H9 (cell line): Measurements from ENCODE around the gene DNTT. TPM values are rescaled to one million over a fixed set of nuclear protein-coding genes. Genes with fewer than 3 reads are reported as not detected.

Experiments
- DNase-seq: peaks from one replicate; pipeline ENCODE4 v3.0.0-alpha.2; 2017
- H2AFZ ChIP-seq: one replicate; pipeline ENCODE4 v1.6.1; 2013; ENCODE audit warnings: mild to moderate bottlenecking, low read length, control low read depth, moderate library complexity
- H2AK5ac ChIP-seq: 2 replicates; pipeline ENCODE4 v1.6.1; 2013; ENCODE audit warnings: low read length, control low read depth, mixed read lengths; ENCODE audit not compliant: insufficient read length
- H2BK120ac ChIP-seq: one replicate; pipeline ENCODE4 v1.6.1; 2013; ENCODE audit warnings: low read depth, mild to moderate bottlenecking, low read length, control low read depth, inconsistent platforms; ENCODE audit not compliant: poor library complexity, severe bottlenecking
- H2BK12ac ChIP-seq: 2 replicates; pipeline ENCODE4 v1.6.1; 2013; ENCODE audit warnings: low read length, control low read depth, mixed read lengths, low read depth; ENCODE audit not compliant: insufficient read length
- H2BK15ac ChIP-seq: 2 replicates; pipeline ENCODE4 v1.6.1; 2013; ENCODE audit warnings: low read depth, low read length, control low read depth
- H2BK20ac ChIP-seq: one replicate; pipeline ENCODE4 v1.6.1; 2013; ENCODE audit warnings: low read depth, mild to moderate bottlenecking, low read length, control low read depth, inconsistent platforms; ENCODE audit not compliant: poor library complexity, severe bottlenecking
- H2BK5ac ChIP-seq: 2 replicates; pipeline ENCODE4 v1.6.1; 2013; ENCODE audit warnings: low read length, control low read depth, mixed read lengths; ENCODE audit not compliant: insufficient read length
- H3K14ac ChIP-seq: 2 replicates; pipeline ENCODE4 v1.6.1; 2013; ENCODE audit warnings: low read length, control low read depth; ENCODE audit not compliant: insufficient read depth
- H3K18ac ChIP-seq: 2 replicates; pipeline ENCODE4 v1.6.1; 2013; ENCODE audit warnings: low read depth, mild to moderate bottlenecking, mixed read lengths, low read length, control low read depth; ENCODE audit not compliant: insufficient read length
- H3K23ac ChIP-seq: 2 replicates; pipeline ENCODE4 v1.6.1; 2013; ENCODE audit warnings: low read length, control low read depth, mixed read lengths, low read depth; ENCODE audit not compliant: insufficient read length
- H3K23me2 ChIP-seq: 2 replicates; pipeline ENCODE4 v1.6.1; 2013; ENCODE audit warnings: low read depth, mild to moderate bottlenecking, mixed read lengths, low read length, control low read depth; ENCODE audit not compliant: insufficient read length, poor library complexity, severe bottlenecking
- H3K27ac ChIP-seq: 2 replicates; pipeline ENCODE4 v1.5.1; 2013; ENCODE audit warnings: low read length, control low read depth, mixed read lengths, low read depth; ENCODE audit not compliant: insufficient read length
- H3K27me3 ChIP-seq: 2 replicates; pipeline ENCODE4 v1.6.1; 2013; ENCODE audit warnings: low read length, control low read depth, inconsistent platforms; ENCODE audit not compliant: insufficient read depth
- H3K4ac ChIP-seq: 2 replicates; pipeline ENCODE4 v1.6.1; 2013; ENCODE audit warnings: low read depth, mild to moderate bottlenecking, control low read depth, inconsistent platforms, low read length, moderate library complexity
- H3K4me1 ChIP-seq: 2 replicates; pipeline ENCODE4 v1.6.1; 2013; ENCODE audit warnings: low read length, control low read depth, inconsistent platforms; ENCODE audit not compliant: insufficient read depth
- H3K4me2 ChIP-seq: 2 replicates; pipeline ENCODE4 v1.6.1; 2013; ENCODE audit warnings: low read length, control low read depth, mixed read lengths; ENCODE audit not compliant: insufficient read length, insufficient read depth
- H3K56ac ChIP-seq: 2 replicates; pipeline ENCODE4 v1.6.1; 2013; ENCODE audit warnings: low read depth, mild to moderate bottlenecking, mixed read lengths, low read length, control low read depth; ENCODE audit not compliant: insufficient read length
- H3K79me1 ChIP-seq: 2 replicates; pipeline ENCODE4 v1.6.1; 2013; ENCODE audit warnings: low read depth, mild to moderate bottlenecking, moderate library complexity, low read length, control low read depth, inconsistent platforms; ENCODE audit not compliant: insufficient read depth, poor library complexity, severe bottlenecking
- H3K79me2 ChIP-seq: 2 replicates; pipeline ENCODE4 v1.6.1; 2013; ENCODE audit warnings: low read length, control low read depth, inconsistent platforms; ENCODE audit not compliant: insufficient read depth
- H3K9ac ChIP-seq: 2 replicates; pipeline ENCODE4 v1.6.1; 2013; ENCODE audit warnings: low read length, control low read depth, mixed read lengths; ENCODE audit not compliant: insufficient read length; ENCODE audit errors: extremely low read depth
- H3K9me3 ChIP-seq: one replicate; pipeline ENCODE4 v1.6.1; 2013; ENCODE audit warnings: low read depth, low read length, inconsistent platforms; ENCODE audit not compliant: control insufficient read depth
- H3T11ph ChIP-seq: one replicate; pipeline ENCODE4 v1.6.1; 2013; ENCODE audit warnings: mild to moderate bottlenecking, low read length, control low read depth, inconsistent platforms
- H4K20me1 ChIP-seq: one replicate; pipeline ENCODE4 v1.6.1; 2013; ENCODE audit not compliant: control insufficient read depth, insufficient read length, insufficient read depth
- H4K5ac ChIP-seq: 2 replicates; pipeline ENCODE4 v1.6.1; 2013; ENCODE audit warnings: low read depth, mild to moderate bottlenecking, mixed read lengths, low read length, control low read depth; ENCODE audit not compliant: insufficient read length
- H4K8ac ChIP-seq: replicated peaks from 2 replicates; pipeline ENCODE4 v1.6.1; 2013; ENCODE audit warnings: low read length, control low read depth, mixed read lengths, low read depth; ENCODE audit not compliant: insufficient read length
- H4K91ac ChIP-seq: 2 replicates; pipeline ENCODE4 v1.6.1; 2013; ENCODE audit warnings: low read depth, mild to moderate bottlenecking, moderate library complexity, mixed read lengths, low read length, control low read depth; ENCODE audit not compliant: insufficient read length
- H3K27ac Mint-ChIP-seq, 3 experiments: 2 replicates in 2 of 3; 3 replicates in 1 of 3; pipeline ENCODE4 v1.8.0; 2020 to 2021; ENCODE audit warnings: mixed read lengths in 3 of 3, mild to moderate bottlenecking in 1 of 3, moderate library complexity in 1 of 3
- H3K27me3 Mint-ChIP-seq: 2 replicates; pipeline ENCODE4 v1.8.0; 2021; ENCODE audit warnings: low read depth, mild to moderate bottlenecking, moderate library complexity, mixed read lengths
- H3K36me3 Mint-ChIP-seq, 3 experiments: 2 replicates in 2 of 3; 3 replicates in 1 of 3; pipeline ENCODE4 v1.8.0; 2020 to 2021; ENCODE audit warnings: low read depth in 3 of 3, mixed read lengths in 3 of 3; ENCODE audit not compliant: insufficient read depth in 1 of 3
- H3K4me1 Mint-ChIP-seq, 2 experiments: 2 replicates each; pipeline ENCODE4 v1.8.0; 2020; ENCODE audit warnings: mixed read lengths in 2 of 2
- H3K4me3 Mint-ChIP-seq, 2 experiments: 2 replicates in 1 of 2; 3 replicates in 1 of 2; pipeline ENCODE4 v1.8.0; 2020 to 2021; ENCODE audit warnings: mild to moderate bottlenecking in 2 of 2, mixed read lengths in 2 of 2, moderate library complexity in 1 of 2
- H3K9me3 Mint-ChIP-seq, 2 experiments: 2 replicates in 1 of 2; 3 replicates in 1 of 2; pipeline ENCODE4 v1.8.0; 2020; ENCODE audit warnings: mild to moderate bottlenecking in 2 of 2, mixed read lengths in 2 of 2, moderate library complexity in 1 of 2
- WGBS: extraction: QIAGEN DNeasy Blood & Tissue Kit; methylation state at CpG from one replicate; pipeline ENCODE4 v1.1.7; 2013; ENCODE audit warnings: missing lambda C conversion rate, low lambda C conversion rate, mixed read lengths; ENCODE audit not compliant: insufficient read length; ENCODE audit errors: extremely low coverage; 5-methylcytosine and 5-hydroxymethylcytosine counted together
- total RNA-seq: library from RNA; stranded (reverse); gene quantifications from 2 replicates; pipeline ENCODE4 v1.2.1, GENCODE V29; 2021
- TF ChIP-seq, protein P1 (sequence below): fragments of 200-600 bp; sonication (generic); conservative IDR thresholded peaks from 3 replicates; pipeline ENCODE4 v1.8.0; 2021; ENCODE audit warnings: antibody characterized with exemption, mild to moderate bottlenecking

DNTT gene
- total RNA-seq, 1 experiment from 2014 or later = not detected

DNA sequence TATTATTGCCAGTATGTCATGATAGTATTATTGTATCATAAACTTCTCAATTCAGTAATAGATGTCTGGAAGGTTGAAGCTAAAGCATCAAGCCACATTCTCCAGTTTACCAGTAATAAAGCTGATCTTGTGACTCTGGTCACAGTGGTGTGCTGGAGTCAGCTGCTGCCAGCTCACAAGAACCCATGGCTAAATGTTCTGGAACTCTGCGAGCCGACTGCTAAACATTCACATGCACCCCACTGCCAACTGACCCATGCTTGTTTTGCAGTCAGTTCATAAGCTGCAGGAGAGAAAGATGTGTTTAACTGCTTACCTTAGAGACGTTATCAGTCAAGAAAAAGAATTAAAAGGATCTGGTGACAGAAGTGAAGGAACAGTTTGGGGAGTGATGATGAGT lies 5.9 kb upstream of the DNTT start:
- Histone ChIP-seq H3K23ac (no peak overlapping the region), H3K79me1 (no peaks in the 10 kb centered on the region), H3K4me1 (peaks cover 2% of the 10 kb centered on the region; the same call in 1 of the 2 replicates), H4K20me1 (no peaks in the 10 kb centered on the region), H3K27ac (no peak overlapping the region), H3K18ac (no peak overlapping the region), H3K27me3 (no peaks in the 10 kb centered on the region), H3T11ph (no peak overlapping the region), H3K9ac (no peak overlapping the region), H3K23me2 (no peaks in the 10 kb centered on the region), H2BK120ac (no peak overlapping the region), H4K91ac (no peak overlapping the region), H2BK12ac (no peak overlapping the region), H2BK15ac (no peak overlapping the region), H2AK5ac (no peak overlapping the region), H3K14ac (no peak overlapping the region), H4K5ac (no peak overlapping the region), H3K9me3 (no peaks in the 10 kb centered on the region), H2BK20ac (no peak overlapping the region), H3K4me2 (no peak overlapping the region), H3K4ac (no peak overlapping the region), H3K79me2 (no peaks in the 10 kb centered on the region), H2BK5ac (no peak overlapping the region), H3K56ac (no peak overlapping the region), H4K8ac (no peak overlapping the region), H2AFZ (no peak overlapping the region)
- DNase-seq = no peak
- H3K9me3 Mint-ChIP-seq = no peaks in the 10 kb centered on the region
- no peaks in the 10 kb centered on the region; a peak in 1 of 7 replicates for H3K36me3 Mint-ChIP-seq
- peaks cover 9 to 16% of the 10 kb centered on the region in 2 experiments for H3K4me1 Mint-ChIP-seq
- H3K27ac Mint-ChIP-seq = no peak overlapping the region
- TF ChIP-seq, protein P1, sequence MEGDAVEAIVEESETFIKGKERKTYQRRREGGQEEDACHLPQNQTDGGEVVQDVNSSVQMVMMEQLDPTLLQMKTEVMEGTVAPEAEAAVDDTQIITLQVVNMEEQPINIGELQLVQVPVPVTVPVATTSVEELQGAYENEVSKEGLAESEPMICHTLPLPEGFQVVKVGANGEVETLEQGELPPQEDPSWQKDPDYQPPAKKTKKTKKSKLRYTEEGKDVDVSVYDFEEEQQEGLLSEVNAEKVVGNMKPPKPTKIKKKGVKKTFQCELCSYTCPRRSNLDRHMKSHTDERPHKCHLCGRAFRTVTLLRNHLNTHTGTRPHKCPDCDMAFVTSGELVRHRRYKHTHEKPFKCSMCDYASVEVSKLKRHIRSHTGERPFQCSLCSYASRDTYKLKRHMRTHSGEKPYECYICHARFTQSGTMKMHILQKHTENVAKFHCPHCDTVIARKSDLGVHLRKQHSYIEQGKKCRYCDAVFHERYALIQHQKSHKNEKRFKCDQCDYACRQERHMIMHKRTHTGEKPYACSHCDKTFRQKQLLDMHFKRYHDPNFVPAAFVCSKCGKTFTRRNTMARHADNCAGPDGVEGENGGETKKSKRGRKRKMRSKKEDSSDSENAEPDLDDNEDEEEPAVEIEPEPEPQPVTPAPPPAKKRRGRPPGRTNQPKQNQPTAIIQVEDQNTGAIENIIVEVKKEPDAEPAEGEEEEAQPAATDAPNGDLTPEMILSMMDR = no peak
- no peak overlapping the region for H3K4me3 Mint-ChIP-seq
- no CpG with 5 or more reads among the region's 3 CpGs for WGBS
- H3K27me3 Mint-ChIP-seq = peaks cover 3% of the 10 kb centered on the region; the same call in 1 of the 2 replicates
